Breast epithelium (tissue), 4 donors: Measurements from ENCODE around the gene GFOD1. TPM values are rescaled to one million over a fixed set of nuclear protein-coding genes. Genes with fewer than 3 reads are reported as not detected.

Experiments used
- DNase-seq, 2 donors: peaks; one replicate each; pipeline ENCODE4 v3.0.0-alpha.2; 2019; ENCODE audit warnings: low spot score in 2 of 2
- H3K27ac ChIP-seq, 2 donors: fragments of 200-600 bp; sonication (generic) in 1 of 2; one replicate each; pipeline ENCODE4 v1.5.1; 2016 to 2019; ENCODE audit warnings: mild to moderate bottlenecking in 1 of 2
- H3K27me3 ChIP-seq, 2 donors: fragments of 200-600 bp; sonication (generic) in 1 of 2; one replicate each; pipeline versions ENCODE4 v1.5.1 to v1.6.0; 2017 to 2019; ENCODE audit warnings: control low read depth in 1 of 2, mild to moderate bottlenecking in 1 of 2
- H3K36me3 ChIP-seq: fragments of 200-600 bp; one replicate; pipeline ENCODE4 v1.5.1; 2019
- H3K4me1 ChIP-seq, 2 donors: fragments of 200-600 bp; sonication (generic); one replicate each; pipeline ENCODE4 v1.5.1; 2016 to 2019; ENCODE audit warnings: control low read depth in 1 of 2
- H3K4me3 ChIP-seq, 3 donors: fragments of 200-600 bp; sonication (generic); 1 replicate in 2 of 3; 2 replicates in 1 of 3; pipeline ENCODE4 v1.5.1; 2016 to 2019; ENCODE audit warnings: mild to moderate bottlenecking in 3 of 3, moderate library complexity in 2 of 3
- H3K9me3 ChIP-seq, 2 donors: fragments of 200-600 bp; sonication (generic) in 1 of 2; one replicate each; pipeline ENCODE4 v1.5.1; 2016 to 2019; ENCODE audit warnings: control low read depth in 1 of 2
- POLR2A ChIP-seq: fragments of 450-650 bp; IDR thresholded peaks from one replicate; pipeline ENCODE4 v1.6.1; 2016; ENCODE audit warnings: antibody characterized with exemption, mild to moderate bottlenecking, moderate library complexity
- POLR2AphosphoS5 ChIP-seq, 3 donors: sonication (generic); formaldehyde crosslinking; IDR thresholded peaks; one replicate each; pipeline ENCODE4 v1.6.1; 2017; ENCODE audit warnings: antibody characterized with exemption in 3 of 3
- intact Hi-C: fragments of 100-400 bp; cut with DNase I; formaldehyde crosslinking; loops from one replicate; pipeline ENCODE4 v1.15.1; 2023; ENCODE audit warnings: low total_unique reads
- total RNA-seq, 3 donors: library from RNA; depleted of rRNA; stranded (reverse); fragments of >200 nt; gene quantifications; one replicate each; pipeline ENCODE4 v1.1.0, GENCODE V29; 2016
- TF ChIP-seq, protein P1 (sequence below), 3 donors: fragments of 450-650 bp; IDR thresholded peaks; one replicate each; pipeline ENCODE4 v1.5.1; 2016 to 2017; ENCODE audit warnings: antibody characterized with exemption in 3 of 3, mild to moderate bottlenecking in 3 of 3, moderate library complexity in 3 of 3

Gene GFOD1
- total RNA-seq, 3 donors from 2014 or later, result 11.6 to 33.3 (median 23.3) TPM

DNA sequence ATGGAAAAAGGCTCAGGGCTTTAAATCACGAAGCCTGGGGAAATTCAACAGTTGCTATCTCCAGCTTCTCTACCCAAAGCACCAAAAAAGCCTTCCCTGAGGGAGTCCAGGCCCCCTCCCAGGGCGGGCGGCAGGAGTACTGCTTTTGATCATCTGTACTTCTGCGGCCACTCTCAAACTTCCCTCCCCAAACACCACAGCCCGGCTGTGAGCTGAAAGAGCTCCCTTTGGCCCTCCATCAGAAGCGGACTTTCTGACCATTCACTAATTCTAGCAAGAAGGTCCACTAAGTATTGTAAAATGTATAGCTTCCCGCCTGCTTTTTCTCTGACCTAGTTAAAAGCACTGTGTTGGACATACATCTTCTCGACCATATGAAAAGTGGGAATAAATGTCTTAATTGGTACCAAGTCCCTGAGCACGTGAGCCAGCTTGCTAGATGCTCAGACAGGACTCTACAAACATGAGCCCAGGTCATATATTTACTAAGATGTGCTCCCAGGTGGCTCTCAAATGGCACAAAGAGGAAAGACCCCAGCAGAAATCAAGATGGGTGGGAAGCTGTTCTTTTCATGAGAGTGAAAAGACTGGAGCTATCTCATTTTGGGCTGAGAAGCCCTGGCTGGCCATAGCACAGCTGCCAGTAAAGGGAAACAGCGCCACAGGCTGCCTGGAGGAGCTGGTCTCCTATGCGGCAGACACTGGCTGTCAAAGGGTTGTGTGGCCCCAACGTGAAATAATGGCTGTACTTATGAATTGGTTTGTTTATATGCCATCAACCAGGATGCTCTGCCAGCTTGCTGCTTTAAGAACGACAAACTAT, 58.6 kb downstream of the GFOD1 start:
- TF ChIP-seq, protein P1, sequence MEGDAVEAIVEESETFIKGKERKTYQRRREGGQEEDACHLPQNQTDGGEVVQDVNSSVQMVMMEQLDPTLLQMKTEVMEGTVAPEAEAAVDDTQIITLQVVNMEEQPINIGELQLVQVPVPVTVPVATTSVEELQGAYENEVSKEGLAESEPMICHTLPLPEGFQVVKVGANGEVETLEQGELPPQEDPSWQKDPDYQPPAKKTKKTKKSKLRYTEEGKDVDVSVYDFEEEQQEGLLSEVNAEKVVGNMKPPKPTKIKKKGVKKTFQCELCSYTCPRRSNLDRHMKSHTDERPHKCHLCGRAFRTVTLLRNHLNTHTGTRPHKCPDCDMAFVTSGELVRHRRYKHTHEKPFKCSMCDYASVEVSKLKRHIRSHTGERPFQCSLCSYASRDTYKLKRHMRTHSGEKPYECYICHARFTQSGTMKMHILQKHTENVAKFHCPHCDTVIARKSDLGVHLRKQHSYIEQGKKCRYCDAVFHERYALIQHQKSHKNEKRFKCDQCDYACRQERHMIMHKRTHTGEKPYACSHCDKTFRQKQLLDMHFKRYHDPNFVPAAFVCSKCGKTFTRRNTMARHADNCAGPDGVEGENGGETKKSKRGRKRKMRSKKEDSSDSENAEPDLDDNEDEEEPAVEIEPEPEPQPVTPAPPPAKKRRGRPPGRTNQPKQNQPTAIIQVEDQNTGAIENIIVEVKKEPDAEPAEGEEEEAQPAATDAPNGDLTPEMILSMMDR (IDR thresholded peaks at IDR 0.05), result no peak
- TF ChIP-seq POLR2A, result no peak
- no peak for TF ChIP-seq POLR2AphosphoS5 (IDR thresholded peaks at IDR 0.05)
- Histone ChIP-seq H3K9me3 (no peaks in the 10 kb centered on the region), H3K4me3 (no peak overlapping the region), H3K4me1 (peaks cover 0 to 6% of the 10 kb centered on the region in 2 donors), H3K36me3 (no peaks in the 10 kb centered on the region), H3K27ac (peak overlapping the region; percentile 78 to 83), H3K27me3 (no peaks in the 10 kb centered on the region)
- intact Hi-C loops, result loop anchor here (1.0 kb wide), 1 partner anchor 21 kb away; no protein-coding TSS in a partner anchor
- no peak for DNase-seq

DNA sequence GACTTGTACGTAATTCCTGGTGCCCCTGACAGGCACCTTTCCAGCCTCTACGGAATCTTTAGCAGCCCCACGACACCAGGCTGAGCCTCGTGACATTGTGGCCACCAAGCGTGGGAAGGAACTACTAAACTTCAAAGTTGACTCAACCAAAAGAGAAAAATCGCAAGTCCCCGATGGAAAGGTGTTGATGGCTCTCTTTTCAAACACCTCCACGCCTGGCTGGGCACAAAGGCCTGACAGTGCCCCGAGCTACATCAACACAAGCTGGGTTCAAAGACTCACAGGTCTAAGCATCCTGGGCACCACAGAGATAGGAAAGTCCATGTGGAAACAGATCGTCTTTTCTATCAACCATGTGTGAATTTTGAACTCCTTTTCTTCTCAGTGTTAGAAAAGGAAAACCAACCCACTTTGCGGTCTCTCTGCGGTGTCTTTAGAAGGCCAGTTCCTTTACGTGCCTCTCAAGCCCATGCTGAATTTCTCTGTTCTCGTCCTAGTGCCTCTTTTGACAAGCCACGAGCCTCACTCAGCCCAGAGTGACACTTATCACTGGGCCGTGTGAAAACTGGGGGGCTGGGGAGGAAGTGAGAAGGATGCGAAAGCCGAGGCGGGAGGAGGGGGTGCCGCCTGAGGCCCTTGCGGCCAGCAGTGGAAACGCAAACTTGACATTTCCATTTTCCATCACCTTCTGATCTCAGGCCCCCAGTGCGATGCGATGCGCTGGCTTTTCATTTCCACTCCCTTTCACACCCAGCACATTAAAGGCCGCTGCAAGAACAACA, 59.4 kb downstream of the GFOD1 start:
- H3K9me3 ChIP-seq, result no peaks in the 10 kb centered on the region
- H3K27ac ChIP-seq, result peak overlapping the region in 1 of 2 donors; percentile 3
- peaks cover 0 to 6% of the 10 kb centered on the region in 2 donors for H3K4me1 ChIP-seq
- H3K36me3 ChIP-seq, result no peaks in the 10 kb centered on the region
- TF ChIP-seq POLR2AphosphoS5 (IDR thresholded peaks at IDR 0.05) (no peak), POLR2A (no peak)
- TF ChIP-seq, protein P1 (IDR thresholded peaks at IDR 0.05), result no peak
- no peak for DNase-seq
- no peak overlapping the region for H3K4me3 ChIP-seq
- intact Hi-C loops, result no loop called here
- H3K27me3 ChIP-seq, result no peaks in the 10 kb centered on the region

DNA sequence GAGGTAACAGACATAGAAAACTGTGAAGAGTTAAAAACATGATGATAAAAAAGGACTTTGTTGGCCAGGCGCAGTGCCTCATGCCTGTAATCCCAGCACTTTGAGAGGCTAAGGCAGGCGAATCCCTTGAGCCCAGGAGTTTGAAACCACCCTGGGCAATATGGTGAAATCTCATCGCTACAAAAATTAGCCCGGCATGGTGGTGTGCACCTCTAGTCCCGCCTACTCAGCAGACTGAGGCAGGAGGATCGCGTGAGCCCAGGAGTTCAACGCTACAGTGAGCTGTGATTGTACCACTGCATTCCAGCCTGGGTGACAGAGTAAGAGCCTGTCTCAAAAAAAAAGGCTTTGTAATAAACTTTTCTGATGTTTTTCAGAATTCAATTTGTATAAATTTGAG, 60.1 kb downstream of the GFOD1 start:
- Histone ChIP-seq H3K4me1 (peaks cover 0 to 6% of the 10 kb centered on the region in 2 donors), H3K27ac (no peak overlapping the region), H3K4me3 (no peak overlapping the region), H3K27me3 (no peaks in the 10 kb centered on the region), H3K9me3 (no peaks in the 10 kb centered on the region), H3K36me3 (no peaks in the 10 kb centered on the region)
- intact Hi-C loops, result no loop called here
- TF ChIP-seq, protein P1 (IDR thresholded peaks at IDR 0.05), result no peak
- TF ChIP-seq POLR2A (no peak), POLR2AphosphoS5 (IDR thresholded peaks at IDR 0.05) (no peak)
- no peak for DNase-seq

DNA sequence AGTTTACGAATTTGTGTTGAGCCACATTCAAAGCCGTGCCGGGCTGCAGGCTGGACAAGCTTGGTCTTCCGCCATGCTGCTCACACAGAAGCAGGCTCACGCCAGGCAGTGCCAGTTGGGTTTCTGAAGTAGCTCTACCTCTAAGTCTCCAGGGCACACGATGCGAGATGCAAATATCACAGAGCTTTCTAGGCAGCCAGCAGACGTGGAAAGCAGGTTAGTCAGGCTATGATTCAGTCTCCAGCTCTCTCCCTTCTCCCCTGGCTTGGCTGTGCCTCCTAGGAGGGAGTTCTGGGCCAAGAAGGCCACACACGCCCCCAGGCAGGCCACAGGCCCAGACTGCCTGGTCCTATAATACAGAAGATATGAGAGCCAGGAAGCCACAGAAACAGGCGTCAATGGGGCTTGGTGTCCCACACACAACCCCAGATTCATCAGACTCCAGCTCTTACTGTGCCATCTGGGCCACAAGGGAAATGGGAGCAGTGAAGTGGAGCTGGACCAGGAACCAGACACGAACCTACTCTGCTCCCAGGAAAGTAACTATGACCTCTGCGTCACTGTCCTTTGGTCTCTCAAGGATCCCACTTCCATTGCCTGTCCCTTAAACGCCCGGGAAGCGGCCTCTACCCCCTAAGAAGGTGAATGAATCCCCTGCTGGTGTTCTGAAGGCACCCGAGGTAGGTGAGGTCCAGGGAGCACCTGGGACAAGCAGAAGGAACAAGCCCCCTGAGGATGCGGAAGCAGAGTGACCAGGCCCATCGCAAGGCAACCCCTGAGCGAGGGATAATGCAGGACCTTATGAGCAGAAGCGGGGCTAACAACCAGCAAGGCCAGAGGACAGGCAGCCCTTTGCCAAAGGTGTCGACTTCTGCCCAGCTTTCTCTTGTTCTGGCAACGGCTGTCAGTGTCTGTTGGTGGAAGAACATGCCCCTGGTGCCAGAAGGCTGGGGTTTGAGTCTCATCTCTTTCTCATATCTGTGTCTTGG, 61.2 kb downstream of the GFOD1 start:
- Histone ChIP-seq H3K36me3 (no peaks in the 10 kb centered on the region), H3K4me3 (no peak overlapping the region), H3K4me1 (peaks cover 0 to 6% of the 10 kb centered on the region in 2 donors), H3K27ac (peak overlapping the region; percentile 23 to 45), H3K9me3 (no peaks in the 10 kb centered on the region), H3K27me3 (no peaks in the 10 kb centered on the region)
- TF ChIP-seq POLR2AphosphoS5 (IDR thresholded peaks at IDR 0.05), result no peak
- TF ChIP-seq, protein P1 (IDR thresholded peaks at IDR 0.05), result no peak
- TF ChIP-seq POLR2A, result no peak
- intact Hi-C loops, result no loop called here
- peak; percentile 49 to 54 for DNase-seq
